SU-DHL-6 (cell line): ENCODE data around the gene MB.

Experiments used
- EZH2phosphoT487 ChIP-seq: fragments of 200-600 bp; sonication (generic), shearing (Covaris generic); conservative IDR thresholded peaks from 2 replicates; pipeline ENCODE4 v1.6.1; 2018; ENCODE audit warnings: mild to moderate bottlenecking, antibody characterized with exemption, low read length, moderate library complexity, mixed read lengths
- TF ChIP-seq, protein P1 (sequence below): fragments of 200-600 bp; sonication (generic); IDR thresholded peaks from one replicate; pipeline ENCODE4 v1.5.1; 2017; ENCODE audit warnings: antibody characterized with exemption, mild to moderate bottlenecking, low read length, moderate library complexity; ENCODE audit not compliant: insufficient read depth, poor library complexity, severe bottlenecking

DNA sequence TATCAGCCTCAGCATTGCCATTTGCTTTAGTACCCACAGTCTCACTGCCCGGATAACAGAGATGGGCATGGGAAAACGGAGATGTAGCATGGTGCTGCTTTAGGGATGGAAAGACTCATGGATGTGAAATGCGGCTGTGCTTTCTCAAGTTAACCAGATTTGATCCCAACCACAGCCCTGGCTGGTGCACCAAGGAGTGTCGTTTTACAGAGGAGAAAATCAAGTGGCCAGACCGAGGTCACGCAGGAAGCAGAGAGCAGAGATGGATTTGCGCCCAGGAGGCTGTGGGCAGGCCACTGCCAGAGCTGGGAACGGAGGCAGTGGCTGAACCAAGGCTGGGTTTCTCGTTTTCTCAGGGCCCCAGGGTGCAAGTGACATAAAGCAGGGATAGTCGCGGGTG is 9.0 kb downstream of the MB start:
- TF ChIP-seq, protein P1, sequence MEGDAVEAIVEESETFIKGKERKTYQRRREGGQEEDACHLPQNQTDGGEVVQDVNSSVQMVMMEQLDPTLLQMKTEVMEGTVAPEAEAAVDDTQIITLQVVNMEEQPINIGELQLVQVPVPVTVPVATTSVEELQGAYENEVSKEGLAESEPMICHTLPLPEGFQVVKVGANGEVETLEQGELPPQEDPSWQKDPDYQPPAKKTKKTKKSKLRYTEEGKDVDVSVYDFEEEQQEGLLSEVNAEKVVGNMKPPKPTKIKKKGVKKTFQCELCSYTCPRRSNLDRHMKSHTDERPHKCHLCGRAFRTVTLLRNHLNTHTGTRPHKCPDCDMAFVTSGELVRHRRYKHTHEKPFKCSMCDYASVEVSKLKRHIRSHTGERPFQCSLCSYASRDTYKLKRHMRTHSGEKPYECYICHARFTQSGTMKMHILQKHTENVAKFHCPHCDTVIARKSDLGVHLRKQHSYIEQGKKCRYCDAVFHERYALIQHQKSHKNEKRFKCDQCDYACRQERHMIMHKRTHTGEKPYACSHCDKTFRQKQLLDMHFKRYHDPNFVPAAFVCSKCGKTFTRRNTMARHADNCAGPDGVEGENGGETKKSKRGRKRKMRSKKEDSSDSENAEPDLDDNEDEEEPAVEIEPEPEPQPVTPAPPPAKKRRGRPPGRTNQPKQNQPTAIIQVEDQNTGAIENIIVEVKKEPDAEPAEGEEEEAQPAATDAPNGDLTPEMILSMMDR, result no peak
- TF ChIP-seq EZH2phosphoT487, result no peak
